ENCODE data around the gene ZNF609.

GRCh38 chr15:64522226-64522823 lies 61.9 kb downstream of the ZNF609 start:
- TF ChIP-seq CTCF (conservative IDR thresholded peaks at IDR 0.05; ENCODE audit: low read depth, low read length) (no peak), EZH2 (IDR thresholded peaks at IDR 0.05; ENCODE audit: low read length, unreplicated experiment) (no peak), EZH2phosphoT487 (IDR thresholded peaks at IDR 0.05; ENCODE audit: borderline replicate concordance, low read length) (no peak)
